Rectal smooth muscle tissue (tissue), 1 donor: ENCODE measurements around the gene COL20A1.

Experiments used
- H3K27ac ChIP-seq: one replicate; pipeline ENCODE4 v1.7.0; 2013; ENCODE audit warnings: low read depth, low read length, inconsistent platforms
- H3K27me3 ChIP-seq: one replicate; pipeline ENCODE4 v1.7.0; 2013; ENCODE audit warnings: low read length; ENCODE audit not compliant: control insufficient read depth, insufficient read depth
- H3K36me3 ChIP-seq: one replicate; pipeline ENCODE4 v1.7.0; 2013; ENCODE audit warnings: low read length; ENCODE audit not compliant: control insufficient read depth, insufficient read depth
- H3K4me1 ChIP-seq: one replicate; pipeline ENCODE4 v1.7.0; 2013; ENCODE audit warnings: low read length; ENCODE audit not compliant: control insufficient read depth, insufficient read depth
- H3K4me3 ChIP-seq: one replicate; pipeline ENCODE4 v1.7.0; 2013; ENCODE audit warnings: low read length
- H3K9ac ChIP-seq: one replicate; pipeline ENCODE4 v1.7.0; 2013; ENCODE audit warnings: low read length

Gene COL20A1

GRCh38 chr20:63264000-63264399 lies 29.0 kb upstream of the COL20A1 start:
- no peaks in the 10 kb centered on the region for H3K27me3 ChIP-seq

GRCh38 chr20:63264519-63264918 lies 28.5 kb upstream of the COL20A1 start:
- no peak overlapping the region for H3K27ac ChIP-seq
- H3K36me3 ChIP-seq: no peaks in the 10 kb centered on the region
- H3K4me3 ChIP-seq: no peak overlapping the region
- no peak overlapping the region for H3K9ac ChIP-seq
- H3K27me3 ChIP-seq: no peaks in the 10 kb centered on the region
- no peaks in the 10 kb centered on the region for H3K4me1 ChIP-seq

More at GRCh38 chr20:63264000-63264399, 29.0 kb upstream of the COL20A1 start:
- no peak overlapping the region for H3K9ac ChIP-seq
- no peak overlapping the region for H3K27ac ChIP-seq
- H3K4me3 ChIP-seq: no peak overlapping the region
- H3K4me1 ChIP-seq: no peaks in the 10 kb centered on the region
- H3K36me3 ChIP-seq: no peaks in the 10 kb centered on the region

GRCh38 chr20:63265891-63266515 lies 27.0 kb upstream of the COL20A1 start:
- no peak overlapping the region for H3K27ac ChIP-seq
- H3K36me3 ChIP-seq: no peaks in the 10 kb centered on the region
- H3K4me3 ChIP-seq: no peak overlapping the region
- no peaks in the 10 kb centered on the region for H3K4me1 ChIP-seq
- no peak overlapping the region for H3K9ac ChIP-seq
- H3K27me3 ChIP-seq: no peaks in the 10 kb centered on the region

GRCh38 chr20:63267691-63268090 lies 25.3 kb upstream of the COL20A1 start:
- H3K4me1 ChIP-seq: no peaks in the 10 kb centered on the region
- no peak overlapping the region for H3K4me3 ChIP-seq
- no peaks in the 10 kb centered on the region for H3K27me3 ChIP-seq
- H3K9ac ChIP-seq: no peak overlapping the region
- H3K27ac ChIP-seq: no peak overlapping the region
- no peaks in the 10 kb centered on the region for H3K36me3 ChIP-seq

- Histone ChIP-seq H3K27ac (no peak overlapping the region), H3K4me3 (no peak overlapping the region), H3K9ac (no peak overlapping the region), H3K27me3 (no peaks in the 10 kb centered on the region), H3K36me3 (no peaks in the 10 kb centered on the region), H3K4me1 (no peaks in the 10 kb centered on the region)
Measured at GRCh38 chr20:63268256-63268655, 24.7 kb upstream of the COL20A1 start.

- Histone ChIP-seq H3K36me3 (no peaks in the 10 kb centered on the region), H3K4me3 (no peak overlapping the region), H3K9ac (no peak overlapping the region), H3K27ac (no peak overlapping the region), H3K27me3 (no peaks in the 10 kb centered on the region), H3K4me1 (peaks cover 6% of the 10 kb centered on the region)
Measured at GRCh38 chr20:63268671-63269439, 24.1 kb upstream of the COL20A1 start.

GRCh38 chr20:63269724-63270123 lies 23.3 kb upstream of the COL20A1 start:
- Histone ChIP-seq H3K27me3 (no peaks in the 10 kb centered on the region), H3K4me3 (no peak overlapping the region), H3K27ac (no peak overlapping the region), H3K9ac (no peak overlapping the region), H3K36me3 (no peaks in the 10 kb centered on the region), H3K4me1 (peaks cover 8% of the 10 kb centered on the region)

GRCh38 chr20:63270606-63271325 lies 22.2 kb upstream of the COL20A1 start:
- Histone ChIP-seq H3K9ac (no peak overlapping the region), H3K36me3 (no peaks in the 10 kb centered on the region), H3K27me3 (no peaks in the 10 kb centered on the region), H3K4me3 (no peak overlapping the region), H3K27ac (no peak overlapping the region), H3K4me1 (peaks cover 8% of the 10 kb centered on the region)

- peak within 1 kb of the TSS; percentile 85 for H3K4me3 ChIP-seq
- peak within 1 kb of the TSS; percentile 66 for H3K9ac ChIP-seq
- peaks cover 8% of the 10 kb centered on the region for H3K4me1 ChIP-seq
- H3K36me3 ChIP-seq: peaks cover 11% of the 10 kb centered on the region
- peak within 1 kb of the TSS; percentile 61 for H3K27ac ChIP-seq
- H3K27me3 ChIP-seq: no peaks in the 10 kb centered on the region
Measured at GRCh38 chr20:63272105-63273058, 20.6 kb upstream of the COL20A1 start, which contains the start of gene ARFGAP1. Gene ARFGAP1, plus strand, starts transcription at chr20:63272813. Its CDS starts 2,768 bp downstream, at chr20:63275581.

GRCh38 chr20:63273059-63273579 lies 19.9 kb upstream of the COL20A1 start:
- H3K4me3 ChIP-seq: peak overlapping the region; percentile 85
- peak overlapping the region; percentile 66 for H3K9ac ChIP-seq
- no peaks in the 10 kb centered on the region for H3K27me3 ChIP-seq
- peaks cover 8% of the 10 kb centered on the region for H3K4me1 ChIP-seq
- H3K27ac ChIP-seq: peak overlapping the region; percentile 61
- H3K36me3 ChIP-seq: peaks cover 18% of the 10 kb centered on the region

- Histone ChIP-seq H3K27ac (no peak overlapping the region), H3K4me3 (peak overlapping the region; percentile 85), H3K36me3 (peaks cover 22% of the 10 kb centered on the region), H3K27me3 (no peaks in the 10 kb centered on the region), H3K4me1 (peaks cover 8% of the 10 kb centered on the region), H3K9ac (peak overlapping the region; percentile 59)
Measured at GRCh38 chr20:63273635-63274380, 19.2 kb upstream of the COL20A1 start.
